HFFc6 (cell line): ENCODE results near the gene ARCN1. TPM values are rescaled to one million over a fixed set of nuclear protein-coding genes. Genes with fewer than 3 reads are reported as not detected.

Experiments
- DNase-seq: peaks from one replicate; pipeline ENCODE4 v3.0.0-alpha.2; 2018
- H3K27ac Mint-ChIP-seq: 2 replicates; pipeline ENCODE4 v1.8.0; 2020; ENCODE audit warnings: mild to moderate bottlenecking, mixed read lengths
- H3K27me3 Mint-ChIP-seq: 2 replicates; pipeline ENCODE4 v1.8.0; 2021; ENCODE audit warnings: mild to moderate bottlenecking, moderate library complexity, mixed read lengths; ENCODE audit not compliant: insufficient read depth
- H3K36me3 Mint-ChIP-seq: 2 replicates; pipeline ENCODE4 v1.8.0; 2021; ENCODE audit warnings: low read depth, mixed read lengths
- H3K4me1 Mint-ChIP-seq: 2 replicates; pipeline ENCODE4 v1.8.0; 2020; ENCODE audit warnings: low read depth, mixed read lengths
- H3K4me3 Mint-ChIP-seq: 2 replicates; pipeline ENCODE4 v1.8.0; 2020; ENCODE audit warnings: mild to moderate bottlenecking, moderate library complexity, mixed read lengths
- H3K9me3 Mint-ChIP-seq: 2 replicates; pipeline ENCODE4 v1.8.0; 2020; ENCODE audit warnings: mild to moderate bottlenecking, mixed read lengths
- CTCF ChIP-seq: fragments of 200-600 bp; sonication (generic); IDR thresholded peaks from 2 replicates; pipeline ENCODE4 v1.5.0; 2021; ENCODE audit warnings: antibody characterized with exemption, mild to moderate bottlenecking
- total RNA-seq, 6 experiments: library from RNA; stranded (reverse); fragmentation: NEBNext Ultra II Directional; extraction: Animal tissue kit (Norgen Biotek cat#: 25700); gene quantifications; 2 replicates in 1 of 6; 3 replicates in 5 of 6; pipeline ENCODE4 v1.2.3, GENCODE V29; 2021

ARCN1 gene
- total RNA-seq, 6 experiments from 2014 or later, result 271 to 331 (median 319) TPM

- peak; percentile 70 for DNase-seq
- Mint-ChIP-seq H3K27me3 (peaks cover 4% of the 10 kb centered on the region), H3K27ac (peak overlapping the region; percentile 87), H3K36me3 (peaks cover 32% of the 10 kb centered on the region), H3K4me3 (peak overlapping the region; percentile 79), H3K9me3 (no peaks in the 10 kb centered on the region), H3K4me1 (peaks cover 95% of the 10 kb centered on the region)
- TF ChIP-seq CTCF, result no peak
Measured at GRCh38 chr11:118618991-118619375, 46.8 kb downstream of the ARCN1 start.

GRCh38 chr11:118619444-118620197, 47.4 kb downstream of the ARCN1 start:
- peak overlapping the region; percentile 87 for H3K27ac Mint-ChIP-seq
- H3K9me3 Mint-ChIP-seq, result no peaks in the 10 kb centered on the region
- H3K4me3 Mint-ChIP-seq, result peak overlapping the region; percentile 79
- peaks cover 4% of the 10 kb centered on the region for H3K27me3 Mint-ChIP-seq
- no peak for TF ChIP-seq CTCF
- DNase-seq, result peak; percentile 97
- H3K36me3 Mint-ChIP-seq, result peaks cover 32% of the 10 kb centered on the region
- peaks cover 94% of the 10 kb centered on the region for H3K4me1 Mint-ChIP-seq

- Mint-ChIP-seq H3K36me3 (peaks cover 28% of the 10 kb centered on the region), H3K9me3 (no peaks in the 10 kb centered on the region), H3K27ac (peak overlapping the region; percentile 92), H3K27me3 (peaks cover 4% of the 10 kb centered on the region), H3K4me3 (peak overlapping the region; percentile 79), H3K4me1 (peaks cover 85% of the 10 kb centered on the region)
- DNase-seq, result no peak
- no peak for TF ChIP-seq CTCF
Measured at GRCh38 chr11:118620529-118621070, 48.4 kb downstream of the ARCN1 start.

- Mint-ChIP-seq H3K4me1 (peaks cover 78% of the 10 kb centered on the region), H3K4me3 (peak overlapping the region; percentile 79), H3K36me3 (peaks cover 22% of the 10 kb centered on the region), H3K9me3 (no peaks in the 10 kb centered on the region), H3K27ac (peak overlapping the region; percentile 92), H3K27me3 (peaks cover 4% of the 10 kb centered on the region)
- no peak for TF ChIP-seq CTCF
- peak; percentile 82 for DNase-seq
Measured at GRCh38 chr11:118621071-118621783, 49.0 kb downstream of the ARCN1 start.

- peaks cover 4% of the 10 kb centered on the region for H3K27me3 Mint-ChIP-seq
- peaks cover 16% of the 10 kb centered on the region for H3K36me3 Mint-ChIP-seq
- peak overlapping the region; percentile 92 for H3K27ac Mint-ChIP-seq
- H3K4me3 Mint-ChIP-seq, result peak overlapping the region; percentile 79
- TF ChIP-seq CTCF, result no peak
- no peak for DNase-seq
- H3K9me3 Mint-ChIP-seq, result no peaks in the 10 kb centered on the region
- H3K4me1 Mint-ChIP-seq, result peaks cover 72% of the 10 kb centered on the region
Measured at GRCh38 chr11:118621784-118622375, 49.7 kb downstream of the ARCN1 start.
